Stimulated activated CD8-positive, alpha-beta memory T cell treated with anti-CD3 and anti-CD28 coated beads, Interleukin-15, amount 100 ng/mL, for 24 hours (primary cell): ENCODE results near the gene BEAN1.
"Not testable (repeated sequence)": the region's sequence is repeated elsewhere in the genome, so short reads cannot be mapped to it uniquely, and the experiment has no call there.

Experiments used
- DNase-seq: peaks from one replicate; pipeline ENCODE4 v3.0.0-alpha.2; 2020; ENCODE audit warnings: low read depth

The BEAN1 gene

DNA sequence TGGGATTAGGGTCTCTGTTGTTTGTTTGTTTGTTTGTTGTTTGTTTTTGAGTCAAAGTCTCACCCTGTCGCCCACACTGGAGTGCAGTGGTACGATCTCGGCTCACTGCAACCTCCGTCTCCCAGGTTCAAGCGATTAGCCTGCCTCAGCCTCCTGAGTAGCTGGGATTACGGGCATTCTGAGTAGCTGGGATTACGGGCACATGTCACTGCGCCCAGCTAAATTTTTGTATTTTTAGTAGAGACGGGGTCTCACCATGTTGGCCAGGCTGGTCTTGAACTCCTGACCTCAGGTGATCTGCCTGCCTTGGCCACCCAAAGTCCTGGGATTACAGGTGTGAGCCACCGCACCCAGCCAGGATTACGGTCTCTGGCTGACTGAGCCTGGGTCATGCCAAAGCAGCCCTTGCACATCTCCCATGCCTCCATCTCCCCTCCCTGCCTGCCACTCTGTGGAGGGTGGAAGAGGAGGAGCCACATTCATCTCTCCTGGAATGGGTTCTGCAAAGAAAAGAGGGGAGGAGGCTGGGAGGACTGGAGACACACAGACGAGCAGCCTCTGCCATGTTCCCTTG is 59.2 kb downstream of the BEAN1 start:
- DNase-seq, result no peak

DNA sequence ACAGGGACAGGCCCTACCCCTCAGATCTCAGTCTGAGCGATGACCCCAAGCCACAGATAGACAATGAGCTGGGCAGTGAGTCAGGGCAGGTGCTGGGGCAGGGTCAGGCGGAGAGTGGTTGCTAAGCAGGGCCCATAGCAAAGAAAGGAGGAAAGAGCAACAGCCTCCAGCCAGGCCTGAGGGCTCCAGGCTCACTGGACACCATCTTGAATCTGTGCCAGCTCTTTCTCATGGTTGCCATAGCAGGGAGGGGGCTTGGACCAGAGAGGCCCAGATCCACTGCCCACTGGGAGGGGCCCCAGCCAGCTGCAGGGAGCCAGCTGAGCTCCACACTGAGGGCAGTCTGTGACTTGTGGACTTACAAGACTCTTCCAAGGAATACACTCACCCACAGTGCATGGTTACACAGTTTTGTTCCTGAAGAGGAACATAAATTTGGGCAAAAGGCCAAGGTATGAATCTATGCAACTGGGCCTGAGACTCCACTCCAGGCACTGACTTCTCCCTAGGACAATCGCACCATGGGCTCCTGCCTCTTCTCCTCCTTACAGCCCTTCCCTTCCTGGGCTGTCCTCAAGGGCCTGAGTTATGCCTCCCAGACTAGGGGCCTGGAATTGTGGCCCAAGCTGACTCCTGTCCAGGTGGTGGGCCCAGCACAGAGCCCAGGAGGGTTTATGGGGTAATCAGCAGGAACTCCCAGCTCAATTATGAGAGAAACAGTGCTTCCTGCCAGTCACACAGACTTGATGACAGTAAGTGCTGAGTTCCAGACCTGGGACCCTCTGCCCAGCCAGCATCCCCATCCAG is 59.9 kb downstream of the BEAN1 start:
- no peak for DNase-seq

DNA sequence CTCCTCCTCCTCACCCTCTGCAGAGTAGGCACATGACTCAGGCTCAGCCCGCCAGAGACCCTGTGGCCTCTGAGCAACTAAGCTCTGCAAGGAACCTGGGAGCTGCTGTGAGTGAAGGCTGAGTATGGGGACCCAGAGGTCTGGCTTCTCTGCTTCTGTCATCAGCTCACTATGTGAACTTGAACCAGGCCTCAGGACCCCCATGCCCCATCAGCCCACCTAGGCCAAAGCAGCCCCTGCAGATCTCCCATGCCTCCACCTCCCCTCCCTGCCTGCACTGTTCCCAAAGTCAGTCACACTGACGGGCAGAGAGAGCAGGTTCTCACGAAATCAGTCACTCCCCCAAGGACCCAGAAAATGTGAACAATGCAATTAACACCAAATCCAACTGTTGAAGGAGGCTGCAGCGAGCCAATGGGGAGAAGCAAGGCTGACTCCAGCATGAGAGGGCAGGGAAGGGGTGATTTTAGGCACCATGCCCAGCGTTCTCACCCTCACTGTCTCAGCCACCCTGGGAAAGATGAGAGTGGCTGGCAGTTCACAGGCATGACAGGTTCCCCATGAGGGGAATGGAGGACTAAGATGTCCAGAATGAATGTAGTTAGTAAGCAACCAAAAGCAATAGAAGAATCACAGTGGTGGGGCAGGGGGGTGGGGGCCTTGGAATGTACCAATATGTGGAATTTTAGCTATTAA is 60.6 kb downstream of the BEAN1 start:
- DNase-seq, result no peak

DNA sequence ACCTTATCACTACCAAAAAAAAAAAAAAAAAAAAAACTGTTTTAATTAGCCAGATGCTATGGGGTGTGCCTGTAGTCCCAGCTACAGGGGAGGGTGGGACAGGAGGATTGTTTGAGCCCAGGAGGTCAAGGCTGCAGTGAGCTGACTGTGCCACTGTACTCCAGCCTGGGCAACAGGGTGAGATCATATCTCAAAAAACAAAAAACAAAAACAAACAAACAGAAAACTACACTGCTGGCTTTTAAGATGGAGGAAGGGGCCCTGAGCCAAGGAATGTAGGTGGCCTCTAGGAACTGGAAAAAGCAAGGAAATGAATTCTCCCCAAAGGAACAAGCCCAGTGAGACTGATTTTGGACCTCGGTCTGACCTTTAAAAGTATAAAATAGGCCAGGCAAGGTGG is 61.4 kb downstream of the BEAN1 start:
- DNase-seq, result no peak

DNA sequence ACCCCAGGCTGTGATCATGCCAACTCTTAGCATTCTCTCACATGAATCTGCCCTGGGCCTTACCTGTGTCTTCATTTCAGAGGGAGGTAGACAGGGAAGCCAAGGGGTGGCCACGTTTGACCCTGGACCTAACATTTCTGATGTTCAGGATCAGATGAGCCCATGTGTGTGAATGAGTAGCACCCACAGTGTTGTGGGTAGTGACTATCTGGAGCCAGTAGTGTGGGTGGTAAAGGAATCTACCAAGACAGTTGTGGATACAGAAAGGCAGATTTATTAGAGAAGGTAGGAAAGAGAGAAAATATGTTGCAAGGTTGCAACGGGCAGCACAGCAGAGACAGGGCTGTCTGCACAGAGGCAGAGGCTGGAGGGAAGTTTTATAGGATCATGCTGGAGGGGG is 62.3 kb downstream of the BEAN1 start:
- DNase-seq, result no peak

DNA sequence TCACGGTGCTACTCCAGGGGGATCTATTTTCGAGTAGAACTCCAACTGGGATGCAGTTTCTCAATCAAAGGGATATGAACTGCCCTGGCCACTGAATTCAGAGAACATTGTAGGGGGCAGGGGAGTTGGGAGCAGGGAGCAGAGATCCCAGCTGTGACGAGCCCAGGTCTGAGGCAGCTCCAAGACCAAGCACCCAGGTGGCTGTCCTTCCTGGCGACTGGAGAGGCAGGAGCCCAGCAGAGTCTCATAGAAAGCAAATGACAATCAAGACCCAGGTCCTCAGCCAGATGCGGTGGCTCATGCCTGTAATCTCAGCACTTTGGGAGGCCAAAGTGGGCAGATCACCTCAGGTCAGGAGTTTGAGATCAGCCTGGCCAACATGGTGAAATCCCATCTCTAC is 62.7 kb downstream of the BEAN1 start:
- DNase-seq, result no peak

DNA sequence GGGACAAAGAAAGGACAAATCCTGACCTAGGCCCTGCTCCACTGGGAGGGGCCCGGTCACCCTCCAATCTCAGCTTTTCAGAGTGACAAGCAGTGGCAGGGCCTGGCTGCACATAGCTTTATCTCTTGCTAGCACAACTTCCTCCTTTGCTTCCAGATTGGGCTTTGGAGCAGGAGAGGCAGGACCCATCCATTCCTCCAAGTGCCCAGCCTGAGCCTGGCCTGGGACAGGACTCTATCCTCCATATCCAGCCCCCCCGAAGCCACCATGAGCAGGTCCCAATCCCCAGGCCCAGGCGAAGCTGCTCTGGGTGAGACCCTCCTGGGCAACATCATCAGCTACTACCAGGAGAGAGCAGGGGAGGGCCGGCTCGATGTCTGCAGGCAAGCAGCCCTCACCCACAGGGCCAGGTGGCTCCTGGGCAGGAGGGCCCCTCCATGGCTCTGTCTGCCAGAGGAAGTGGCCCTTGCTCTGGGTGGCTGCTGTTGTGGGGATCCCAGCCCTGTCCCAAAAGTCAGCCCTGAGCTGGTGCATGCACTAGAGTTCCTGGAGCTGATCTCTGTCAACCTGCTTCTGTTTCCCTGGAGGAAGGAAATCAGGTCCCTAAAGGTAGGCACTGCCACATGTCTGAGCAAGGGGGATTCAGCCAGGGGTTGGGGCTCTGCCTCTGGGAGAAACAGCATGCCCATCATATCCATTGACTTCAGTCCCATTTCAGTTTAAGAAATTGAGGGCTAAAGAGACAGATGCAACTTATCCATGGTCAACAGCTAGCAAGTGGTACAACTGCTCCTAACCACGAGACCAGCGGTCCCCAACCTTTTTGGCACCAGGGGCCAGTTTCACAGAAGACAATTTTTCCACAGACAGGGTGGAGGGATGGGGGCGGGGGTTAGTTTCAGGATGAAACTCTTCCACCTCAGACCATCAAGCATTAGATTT is 64.0 kb downstream of the BEAN1 start:
- DNase-seq, result no peak

DNA sequence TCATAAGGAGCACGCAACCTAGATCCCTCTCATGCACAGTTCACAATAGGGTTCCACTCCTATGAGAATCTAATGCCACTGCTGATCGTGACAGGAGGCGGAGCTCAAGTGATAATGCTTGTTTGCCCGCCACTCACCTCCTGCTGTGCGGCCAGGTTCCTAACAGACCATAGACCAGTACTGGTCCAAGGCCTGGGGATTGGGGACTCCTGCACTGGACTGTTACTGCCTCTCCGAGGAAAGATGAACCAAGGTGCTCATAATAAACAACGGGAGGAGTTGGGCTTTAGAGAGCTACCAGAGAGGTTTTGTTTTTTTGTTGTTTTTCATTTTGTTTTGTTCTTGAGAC is 64.6 kb downstream of the BEAN1 start:
- DNase-seq, result no peak

DNA sequence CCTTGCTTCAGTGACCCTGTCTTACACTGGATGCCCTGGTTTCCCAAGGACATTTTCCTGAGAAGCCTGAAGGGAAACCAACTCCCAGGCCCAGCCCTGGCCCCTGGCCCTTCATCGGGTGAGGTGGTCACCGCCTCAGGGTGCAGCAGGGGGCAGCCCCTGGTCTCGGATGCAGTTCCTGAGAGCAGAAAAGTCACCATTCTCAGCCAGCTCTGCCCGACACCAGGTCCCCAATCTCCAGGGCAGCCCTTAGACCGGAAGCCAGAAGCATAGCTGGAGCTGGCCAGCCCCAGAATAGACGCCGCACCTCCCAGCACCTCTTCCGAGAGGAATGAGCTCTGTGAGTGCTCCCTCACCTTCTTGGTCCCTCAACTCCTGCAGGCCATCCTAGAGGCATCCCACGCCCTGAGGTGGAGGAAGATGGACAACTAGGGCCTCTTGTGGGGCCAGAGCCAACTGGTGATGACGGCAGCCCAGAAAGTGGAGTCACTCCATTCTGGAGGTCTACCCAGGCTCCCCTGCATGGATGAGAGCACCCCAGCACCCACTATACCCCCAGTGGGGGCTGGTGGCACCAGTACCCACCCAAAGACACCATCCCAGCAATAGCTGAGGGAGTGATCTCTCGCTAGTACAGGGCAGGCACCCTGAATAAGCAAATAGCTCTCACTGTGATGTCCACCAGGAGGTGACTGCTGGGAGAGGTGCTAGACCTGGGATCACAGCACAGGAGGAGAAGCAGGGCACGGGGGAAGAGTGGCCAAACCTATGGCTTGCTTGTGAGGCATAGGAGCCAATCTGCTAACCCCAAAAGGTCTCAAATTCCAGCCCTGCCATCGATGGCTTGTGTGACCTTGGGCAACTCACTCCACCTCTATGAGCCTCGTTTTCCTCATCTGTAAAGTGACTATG is 66.7 kb downstream of the BEAN1 start:
- no peak for DNase-seq

DNA sequence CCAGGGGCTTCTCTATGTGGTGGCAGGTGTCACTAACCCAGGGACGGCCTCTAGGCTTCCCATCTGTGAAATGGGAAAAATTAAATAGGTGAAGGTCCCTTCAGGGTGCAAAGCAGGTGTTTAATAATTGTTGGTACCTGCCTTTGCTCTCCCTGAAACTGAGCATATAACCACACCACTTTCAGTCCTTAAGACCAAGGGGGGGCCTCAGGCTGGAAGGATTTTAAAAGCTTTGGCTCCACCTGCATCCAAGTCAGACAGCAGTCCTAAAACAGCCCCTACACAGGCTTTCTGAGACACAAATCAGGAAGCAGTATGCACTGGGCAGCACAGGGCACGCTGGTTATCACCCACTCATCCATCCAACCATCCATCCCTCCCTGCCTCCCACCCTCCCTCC is 67.8 kb downstream of the BEAN1 start:
- no peak for DNase-seq

DNA sequence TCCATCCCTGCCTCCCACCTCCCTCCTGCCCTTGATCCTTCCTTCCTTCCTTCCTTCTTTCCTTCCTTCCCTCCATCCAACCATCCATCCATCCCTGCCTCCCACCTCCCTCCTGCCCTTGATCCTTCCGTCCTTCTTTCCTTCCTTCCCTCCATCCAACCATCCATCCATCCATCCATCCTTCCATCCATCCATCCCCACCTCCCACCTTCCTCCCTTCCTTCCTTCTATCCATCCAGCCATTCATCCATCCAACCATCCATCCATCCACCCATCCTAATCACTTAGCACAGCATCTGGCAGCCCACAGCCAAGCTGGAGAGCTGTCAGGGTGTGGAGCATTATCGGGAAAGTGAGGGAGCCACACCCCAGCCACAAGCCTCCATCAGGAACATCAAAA is 68.3 kb downstream of the BEAN1 start:
- DNase-seq, result no peak

DNA sequence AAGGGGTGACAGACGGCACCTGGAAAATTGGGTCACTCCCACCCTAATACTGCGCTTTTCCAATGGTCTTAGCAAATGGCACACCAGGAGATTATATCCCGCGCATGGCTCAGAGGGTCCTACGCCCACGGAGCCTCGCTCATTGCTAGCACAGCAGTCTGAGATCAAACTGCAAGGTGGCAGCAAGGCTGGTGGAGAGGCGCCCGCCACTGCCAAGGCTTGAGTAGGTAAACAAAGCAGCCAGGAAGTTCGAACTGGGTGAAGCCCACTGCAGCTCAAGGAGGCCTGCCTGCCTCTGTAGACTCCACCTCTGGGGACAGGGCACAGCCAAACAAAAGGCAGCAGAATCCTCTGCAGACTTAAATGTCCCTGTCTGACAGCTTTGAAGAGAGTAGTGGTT is 69.1 kb downstream of the BEAN1 start:
- not testable (repeated sequence) for DNase-seq

DNA sequence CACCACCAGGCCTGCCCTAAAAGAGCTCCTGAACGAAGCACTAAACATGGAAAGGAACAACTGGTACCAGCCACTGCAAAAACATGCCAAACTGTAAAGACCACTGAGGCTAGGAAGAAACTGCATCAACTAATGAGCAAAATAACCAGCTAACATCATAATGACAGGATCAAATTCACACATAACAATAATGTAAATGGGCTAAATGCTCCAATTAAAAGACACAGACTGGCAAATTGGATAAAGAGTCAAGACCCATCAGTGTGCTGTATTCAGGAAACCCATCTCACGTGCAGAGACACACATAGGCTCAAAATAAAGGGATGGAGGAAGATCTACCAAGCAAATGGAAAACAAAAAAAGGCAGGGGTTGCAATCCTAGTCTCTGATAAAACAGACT is 70.8 kb downstream of the BEAN1 start:
- not testable (repeated sequence) for DNase-seq

DNA sequence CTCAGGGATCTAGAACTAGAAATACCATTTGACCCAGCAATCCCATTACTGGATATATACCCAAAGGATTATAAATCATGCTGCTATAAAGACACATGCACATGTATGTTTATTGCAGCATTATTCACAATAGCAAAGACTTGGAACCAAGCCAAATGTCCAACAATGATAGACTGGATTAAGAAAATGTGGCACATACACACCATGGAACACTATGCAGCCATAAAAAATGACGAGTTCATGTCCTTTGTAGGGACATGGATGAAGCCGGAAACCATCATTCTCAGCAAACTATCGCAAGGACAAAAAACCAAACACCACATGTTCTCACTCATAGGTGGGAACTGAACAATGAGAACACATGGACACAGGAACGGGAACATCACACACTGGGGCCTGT is 74.5 kb downstream of the BEAN1 start:
- not testable (repeated sequence) for DNase-seq

DNA sequence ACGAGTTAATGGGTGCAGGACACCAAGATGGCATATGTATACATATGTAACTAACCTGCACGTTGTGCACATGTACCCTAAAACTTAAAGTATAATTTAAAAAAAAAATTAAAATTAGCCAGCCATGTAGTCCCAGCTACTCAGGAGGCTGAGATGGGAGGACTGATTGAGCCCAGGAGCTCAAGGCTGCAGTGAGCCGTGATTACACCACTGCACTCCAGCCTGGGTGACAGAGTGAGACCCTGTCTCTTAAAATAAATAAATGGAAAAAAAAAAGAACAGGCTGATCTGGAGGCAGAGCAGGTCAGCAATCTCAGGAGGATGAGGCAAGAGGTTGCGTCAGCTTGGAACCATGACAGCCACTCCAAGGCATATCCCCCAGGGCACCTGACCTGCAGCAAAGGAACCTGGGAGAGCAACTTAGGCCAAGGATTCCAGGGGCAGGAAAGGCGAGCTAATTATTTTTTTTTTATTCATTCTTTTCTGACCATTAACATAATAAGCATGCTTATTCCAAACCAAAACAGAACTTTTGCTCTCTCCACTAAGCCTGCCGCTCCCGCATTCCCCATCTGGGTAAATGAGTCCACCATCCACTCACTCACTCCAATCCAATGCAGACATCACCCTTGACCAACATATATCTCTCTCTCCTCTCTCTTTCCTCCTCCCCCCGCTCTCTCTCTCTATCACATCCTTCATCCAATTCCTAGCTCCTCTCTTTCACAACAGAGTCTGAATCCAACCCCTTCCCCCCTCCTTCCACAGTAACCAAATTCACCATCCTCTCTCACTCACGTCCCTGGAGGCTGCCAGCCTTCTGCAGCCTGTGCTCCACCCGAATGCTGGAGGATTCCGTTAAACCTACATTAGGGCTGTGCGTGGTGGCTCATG is 75.2 kb downstream of the BEAN1 start:
- DNase-seq, result no peak

DNA sequence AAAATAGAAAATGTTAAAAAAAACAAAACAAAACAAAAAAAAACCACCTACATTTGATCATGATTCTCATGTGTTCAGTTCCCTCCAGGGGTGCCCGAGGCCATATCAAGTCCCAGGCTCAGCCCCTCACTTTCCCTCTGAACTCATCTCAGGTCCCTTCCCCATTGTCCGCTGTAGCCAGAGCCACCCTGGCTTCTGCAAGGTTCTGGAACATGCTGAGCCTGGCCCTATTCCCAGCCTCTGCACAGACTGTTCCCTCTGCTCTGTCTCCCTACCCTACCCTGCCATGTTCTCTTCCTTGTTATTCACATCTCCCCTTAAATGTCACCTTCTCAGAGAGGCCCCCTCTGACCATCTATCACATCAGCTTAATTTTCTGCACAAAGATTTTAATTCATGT is 75.9 kb downstream of the BEAN1 start:
- DNase-seq, result no peak

DNA sequence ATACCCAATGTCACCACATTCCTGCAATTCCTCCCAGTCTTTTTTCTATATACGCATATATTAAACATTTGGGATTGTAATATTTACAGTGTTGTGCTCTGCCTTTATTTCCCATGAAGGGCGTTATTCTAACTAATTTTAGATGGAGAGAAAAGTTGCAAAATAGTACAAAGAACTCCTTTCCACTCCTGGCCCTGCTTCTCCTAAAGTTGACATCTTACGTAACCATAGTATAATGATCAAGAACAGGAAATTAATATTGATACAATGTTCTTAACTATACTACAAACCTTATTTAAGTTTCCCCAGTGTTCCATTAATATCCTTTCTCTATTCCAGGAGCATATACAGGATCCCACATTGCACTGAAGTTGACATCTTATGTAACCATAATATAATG is 76.5 kb downstream of the BEAN1 start:
- DNase-seq, result no peak

DNA sequence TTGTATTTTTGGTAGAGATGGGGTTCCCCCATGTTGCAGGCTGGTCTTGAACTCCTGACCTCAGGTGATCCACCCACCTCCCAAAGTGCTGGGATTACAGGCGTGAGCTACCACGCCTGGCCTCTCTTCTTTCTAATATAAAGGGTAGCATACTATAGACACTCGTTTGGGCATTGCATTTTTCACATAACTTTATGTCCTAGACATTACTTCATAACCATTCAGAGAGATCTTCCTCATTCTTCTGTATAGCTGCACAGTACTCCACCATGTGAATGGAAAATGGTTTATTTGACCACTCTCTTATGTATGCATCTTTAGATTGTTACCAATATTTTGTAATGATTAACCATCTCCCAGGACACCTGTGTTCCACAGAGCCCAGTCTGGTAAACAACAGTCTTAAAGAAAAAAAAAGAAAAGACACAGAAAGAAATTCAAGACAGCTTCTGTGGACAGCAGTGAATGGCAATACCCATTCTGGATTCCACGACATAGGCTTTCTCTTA is 80.7 kb downstream of the BEAN1 start:
- DNase-seq, result no peak

DNA sequence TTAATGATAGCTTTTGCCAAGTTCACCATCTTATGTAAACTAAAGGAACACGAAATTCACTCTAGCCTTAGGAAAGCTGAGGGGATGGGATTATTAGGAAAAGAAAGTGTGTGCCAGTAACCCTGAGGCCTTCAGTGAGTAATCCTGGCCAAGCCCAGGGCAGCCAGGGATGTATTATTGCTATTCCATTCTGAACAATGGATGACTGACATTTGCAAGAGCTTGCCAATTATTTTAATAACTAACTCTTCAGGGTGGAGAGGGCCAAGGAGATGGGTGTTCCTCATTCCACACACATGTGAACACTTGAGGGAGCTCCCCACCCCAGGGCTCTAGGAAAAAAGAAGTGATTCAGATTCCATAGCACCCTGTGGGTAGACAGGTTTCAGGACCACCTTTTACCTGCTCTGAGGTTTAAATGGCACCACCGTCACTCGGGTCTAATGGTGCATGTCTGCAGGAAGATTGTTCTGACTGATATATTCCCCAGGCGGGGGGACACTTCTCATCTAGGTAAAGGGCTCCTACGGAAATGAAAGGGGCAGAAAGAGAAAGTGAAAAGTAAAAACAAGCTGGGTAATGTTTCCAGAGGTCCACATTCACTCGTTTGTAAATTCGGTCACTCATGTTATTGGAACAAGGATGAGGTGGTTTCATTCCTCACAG is 81.3 kb downstream of the BEAN1 start:
- no peak for DNase-seq
